K562 (cell line): ENCODE measurements around the gene DET1.

Experiments
- HNRNPLL ChIP-seq: fragments of 200-400 bp; formaldehyde crosslinking; IDR thresholded peaks from 2 replicates; pipeline ENCODE4 v1.6.1; 2017; ENCODE audit warnings: low read length, low read depth, mild to moderate bottlenecking; ENCODE audit not compliant: poor library complexity, severe bottlenecking
- MYNN ChIP-seq, 2 experiments: sonication (generic); formaldehyde crosslinking in 1 of 2; IDR thresholded peaks; 2 replicates each; pipeline versions ENCODE4 v1.5.0 to v1.6.1; 2016 to 2020; ENCODE audit warnings: antibody characterized with exemption in 1 of 2, missing genetic modification reagents in 1 of 2
- NFE2L1 ChIP-seq: fragments of 450-650 bp; IDR thresholded peaks from 2 replicates; pipeline ENCODE4 v1.6.1; 2016; ENCODE audit warnings: missing genetic modification characterization, low read depth, mild to moderate bottlenecking, missing compliant biosample characterization, moderate library complexity, borderline replicate concordance
- NFXL1 ChIP-seq: fragments of 450-650 bp; formaldehyde crosslinking; IDR thresholded peaks from 2 replicates; pipeline ENCODE4 v1.4.0; 2021; ENCODE audit warnings: mild to moderate bottlenecking
- POLR2A ChIP-seq: fragments of 450-650 bp; conservative IDR thresholded peaks from 2 replicates; pipeline ENCODE4 v1.6.1; 2016
- RCOR1 ChIP-seq, 2 experiments: IDR thresholded peaks; 2 replicates each; pipeline ENCODE4 v1.6.1; 2012; ENCODE audit warnings: low read depth in 2 of 2, low read length in 2 of 2, borderline replicate concordance in 1 of 2, improper control_type of control experiment in 1 of 2
- TAF7 ChIP-seq: fragments of 450-650 bp; IDR thresholded peaks from 2 replicates; pipeline ENCODE4 v1.6.1; 2016; ENCODE audit warnings: missing genetic modification characterization, missing compliant biosample characterization
- YY1 ChIP-seq, 3 experiments: IDR thresholded peaks; 2 replicates each; pipeline ENCODE4 v1.6.1; 2011; ENCODE audit warnings: low read length in 2 of 3, mild to moderate bottlenecking in 2 of 3, moderate library complexity in 2 of 3, borderline replicate concordance in 1 of 3, control low read depth in 1 of 3, low read depth in 1 of 3; ENCODE audit not compliant: insufficient read depth in 3 of 3, insufficient replicate concordance in 2 of 3, control insufficient read depth in 1 of 3, insufficient read length in 1 of 3; ENCODE audit errors: extremely low read depth in 1 of 3
- ZFPM2 ChIP-seq: fragments of 250-450 bp; sonication (Bioruptor Pico); IDR thresholded peaks from 2 replicates; pipeline ENCODE4 v1.5.1; 2022; ENCODE audit warnings: mild to moderate bottlenecking
- ZNF445 ChIP-seq: fragments of 250-450 bp; sonication (Bioruptor Pico); IDR thresholded peaks from 2 replicates; pipeline ENCODE4 v1.4.0; 2020; ENCODE audit warnings: low read depth, mild to moderate bottlenecking, moderate library complexity
- TF ChIP-seq, protein P1 (sequence below), 3 experiments: IDR thresholded peaks in 2 of 3; conservative IDR thresholded peaks in 1 of 3; 2 replicates each; pipeline ENCODE4 v1.5.1; 2011 to 2012; ENCODE audit warnings: low read length in 3 of 3, mild to moderate bottlenecking in 3 of 3, control low read depth in 2 of 3, improper control_type of control experiment in 1 of 3, inconsistent platforms in 1 of 3, low read depth in 1 of 3, mixed read lengths in 1 of 3, moderate library complexity in 1 of 3; ENCODE audit not compliant: insufficient read depth in 2 of 3

DNA sequence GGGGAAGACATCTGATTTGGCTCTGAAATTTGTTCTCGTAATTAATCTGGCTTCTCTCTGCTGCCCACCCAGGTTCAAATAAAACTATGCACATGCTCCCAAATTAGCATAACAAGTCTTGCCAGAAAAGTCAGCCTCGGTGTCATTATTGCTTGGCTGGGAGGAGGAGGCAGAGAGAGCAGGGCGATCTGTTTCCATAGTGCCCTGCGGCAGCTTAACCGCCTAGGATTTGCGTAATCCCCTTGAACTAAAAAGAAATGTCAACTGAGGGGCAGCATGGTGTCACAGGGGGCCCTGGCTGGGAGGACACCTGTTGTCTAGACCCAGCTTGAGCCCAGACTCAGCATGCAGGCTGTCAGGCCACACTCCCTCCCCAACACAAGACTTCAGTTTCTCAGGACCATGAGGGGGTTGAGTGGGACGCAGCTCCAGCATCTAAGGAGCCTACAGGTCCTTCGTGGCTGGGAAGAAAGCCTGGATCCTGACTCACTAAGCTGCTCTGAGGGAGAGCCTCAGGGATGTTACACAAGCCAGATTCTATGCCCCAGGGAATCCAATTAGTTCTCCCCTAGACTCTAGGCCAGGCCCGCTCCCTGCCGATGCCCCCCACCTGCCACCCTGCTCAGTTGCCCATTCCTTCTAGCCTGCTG is 61.7 kb downstream of the DET1 start:
- no peak for TF ChIP-seq POLR2A
- TF ChIP-seq, protein P1, sequence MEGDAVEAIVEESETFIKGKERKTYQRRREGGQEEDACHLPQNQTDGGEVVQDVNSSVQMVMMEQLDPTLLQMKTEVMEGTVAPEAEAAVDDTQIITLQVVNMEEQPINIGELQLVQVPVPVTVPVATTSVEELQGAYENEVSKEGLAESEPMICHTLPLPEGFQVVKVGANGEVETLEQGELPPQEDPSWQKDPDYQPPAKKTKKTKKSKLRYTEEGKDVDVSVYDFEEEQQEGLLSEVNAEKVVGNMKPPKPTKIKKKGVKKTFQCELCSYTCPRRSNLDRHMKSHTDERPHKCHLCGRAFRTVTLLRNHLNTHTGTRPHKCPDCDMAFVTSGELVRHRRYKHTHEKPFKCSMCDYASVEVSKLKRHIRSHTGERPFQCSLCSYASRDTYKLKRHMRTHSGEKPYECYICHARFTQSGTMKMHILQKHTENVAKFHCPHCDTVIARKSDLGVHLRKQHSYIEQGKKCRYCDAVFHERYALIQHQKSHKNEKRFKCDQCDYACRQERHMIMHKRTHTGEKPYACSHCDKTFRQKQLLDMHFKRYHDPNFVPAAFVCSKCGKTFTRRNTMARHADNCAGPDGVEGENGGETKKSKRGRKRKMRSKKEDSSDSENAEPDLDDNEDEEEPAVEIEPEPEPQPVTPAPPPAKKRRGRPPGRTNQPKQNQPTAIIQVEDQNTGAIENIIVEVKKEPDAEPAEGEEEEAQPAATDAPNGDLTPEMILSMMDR (IDR thresholded peaks at IDR 0.05 in 2 of 3, conservative IDR thresholded peaks at IDR 0.05 in 1 of 3; ENCODE audit: insufficient read depth in 2 of 3, low read depth in 1 of 3, low read length in 3 of 3) = no peak
- no peak for TF ChIP-seq HNRNPLL
- TF ChIP-seq TAF7 (tag) = no peak
- no peak for TF ChIP-seq ZFPM2 (CRISPR knock-in tag)
- TF ChIP-seq MYNN (IDR thresholded peaks at IDR 0.05) = no peak
- no peak for TF ChIP-seq MYNN (CRISPR knock-in tag; IDR thresholded peaks at IDR 0.05)
- no peak for TF ChIP-seq YY1 (IDR thresholded peaks at IDR 0.05; ENCODE audit: borderline replicate concordance in 1 of 3, control insufficient read depth in 1 of 3, extremely low read depth in 1 of 3, insufficient read depth in 3 of 3, insufficient read length in 1 of 3, insufficient replicate concordance in 2 of 3, low read depth in 1 of 3, low read length in 2 of 3)
- TF ChIP-seq RCOR1 (IDR thresholded peaks at IDR 0.05; ENCODE audit: borderline replicate concordance in 1 of 2, low read depth in 2 of 2, low read length in 2 of 2) = no peak
- TF ChIP-seq NFE2L1 (tag) = no peak
- TF ChIP-seq NFXL1 = no peak
- TF ChIP-seq ZNF445 = no peak
